Natural killer cell (primary cell): ENCODE measurements around the gene ANKH. TPM values are rescaled to one million over a fixed set of nuclear protein-coding genes. Genes with fewer than 3 reads are reported as not detected.

Experiments
- ATAC-seq, 3 donors: fragments of 150-1000 bp in 2 of 3; fragments of 200-7000 bp in 1 of 3; cut with Tn5 transposase; 1 replicate in 1 of 3; 2 replicates in 2 of 3; pipeline ENCODE4 v1.10.0; 2021; ENCODE audit warnings: mild to moderate bottlenecking in 2 of 3, moderate library complexity in 2 of 3
- DNase-seq, 2 donors: peaks; one replicate each; pipeline versions ENCODE4 v3.0.0 to v3.0.0-alpha.2; 2013 to 2021; ENCODE audit warnings: mixed read lengths in 1 of 2
- H3K27ac ChIP-seq: one replicate; pipeline ENCODE4 v1.5.1; 2013; ENCODE audit warnings: mild to moderate bottlenecking, low read length
- H3K27me3 ChIP-seq: one replicate; pipeline ENCODE4 v1.6.1; 2013; ENCODE audit warnings: low read length; ENCODE audit not compliant: control insufficient read depth, insufficient read depth
- H3K36me3 ChIP-seq: one replicate; pipeline ENCODE4 v1.6.1; 2013; ENCODE audit warnings: low read length; ENCODE audit not compliant: control insufficient read depth, insufficient read depth
- H3K4me1 ChIP-seq: one replicate; pipeline ENCODE4 v1.6.1; 2013; ENCODE audit warnings: low read length; ENCODE audit not compliant: control insufficient read depth, insufficient read depth
- H3K4me3 ChIP-seq: one replicate; pipeline ENCODE4 v1.5.1; 2013; ENCODE audit warnings: low read length
- H3K9me3 ChIP-seq: one replicate; pipeline ENCODE4 v1.6.1; 2013; ENCODE audit warnings: low read length; ENCODE audit not compliant: control insufficient read depth, insufficient read depth
- H3K27ac Mint-ChIP-seq, 2 donors: one replicate each; pipeline ENCODE4 v1.8.0; 2022; ENCODE audit warnings: mild to moderate bottlenecking in 2 of 2, mixed read lengths in 2 of 2, moderate library complexity in 1 of 2
- H3K27me3 Mint-ChIP-seq, 2 donors: one replicate each; pipeline ENCODE4 v1.8.0; 2022; ENCODE audit warnings: low read depth in 2 of 2, mixed read lengths in 2 of 2
- H3K36me3 Mint-ChIP-seq: one replicate; pipeline ENCODE4 v1.8.0; 2022; ENCODE audit warnings: mixed read lengths
- H3K4me1 Mint-ChIP-seq, 2 donors: one replicate each; pipeline ENCODE4 v1.8.0; 2022; ENCODE audit warnings: mixed read lengths in 2 of 2
- H3K4me3 Mint-ChIP-seq: one replicate; pipeline ENCODE4 v1.8.0; 2022; ENCODE audit warnings: mild to moderate bottlenecking, moderate library complexity, mixed read lengths
- H3K9me3 Mint-ChIP-seq, 2 donors: one replicate each; pipeline ENCODE4 v1.8.0; 2022; ENCODE audit warnings: mixed read lengths in 2 of 2
- CTCF ChIP-seq: fragments of 200-600 bp; IDR thresholded peaks from one replicate; pipeline ENCODE4 v1.8.0; 2022; ENCODE audit warnings: antibody characterized with exemption
- WGBS: methylation state at CpG from one replicate; pipeline ENCODE4 v1.1.7; 2013; ENCODE audit warnings: missing lambda C conversion rate; ENCODE audit not compliant: insufficient coverage; 5-methylcytosine and 5-hydroxymethylcytosine counted together
- intact Hi-C: fragments of 100-400 bp; cut with micrococcal nuclease; formaldehyde crosslinking; loops from one replicate; pipeline ENCODE4 v1.14.2; 2022
- total RNA-seq, 4 donors: library from RNA; stranded (reverse); fragments of 120-200 nt in 1 of 4; gene quantifications; one replicate each; pipeline versions ENCODE4 v1.2.3 to v1.2.4, GENCODE V29; 2013 to 2022

ANKH gene
- total RNA-seq, 3 donors from 2014 or later (not counting 1 experiment from before 2014, with no cell fraction given), result 52.9 to 78.0 (median 63.8) TPM

DNA sequence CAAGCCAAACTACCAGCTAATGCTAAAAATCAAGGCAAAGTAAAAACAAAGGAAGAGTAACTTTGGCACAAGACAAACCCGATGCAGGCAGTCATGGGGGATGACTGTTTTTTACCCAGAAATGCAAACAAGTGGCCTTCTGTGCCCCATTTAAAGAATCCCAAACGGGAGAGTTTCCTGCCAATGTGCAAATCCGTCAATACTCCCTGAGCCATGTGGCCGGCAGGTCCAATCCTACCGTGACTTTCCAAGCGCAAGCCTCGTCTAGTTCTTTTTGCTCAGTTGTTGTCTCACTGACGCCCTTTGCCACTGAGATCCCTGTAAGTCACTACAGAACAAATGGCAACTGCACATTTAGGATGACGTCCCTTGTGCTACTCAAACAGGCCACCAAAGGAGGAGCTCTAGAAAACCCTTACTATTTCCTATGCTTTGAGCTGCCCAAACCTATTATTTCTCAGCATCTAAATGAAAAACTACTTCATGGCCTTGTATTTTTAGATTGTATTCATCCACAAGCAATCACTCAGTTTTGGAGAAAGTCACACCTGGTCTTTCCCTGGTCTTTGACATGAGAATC is 163.7 kb downstream of the ANKH start:
- Mint-ChIP-seq H3K9me3 (no peaks in the 10 kb centered on the region), H3K27ac (peak overlapping the region; percentile 88 to 91), H3K4me1 (peaks cover 43 to 64% of the 10 kb centered on the region in 2 donors), H3K4me3 (no peak overlapping the region), H3K36me3 (peaks cover 15% of the 10 kb centered on the region), H3K27me3 (no peaks in the 10 kb centered on the region)
- no peak for ATAC-seq
- no peak overlapping the region for H3K27ac ChIP-seq
- H3K9me3 ChIP-seq, result no peaks in the 10 kb centered on the region
- no peak overlapping the region for H3K4me3 ChIP-seq
- H3K27me3 ChIP-seq, result no peaks in the 10 kb centered on the region
- 97% methylated on average over 9 of the region's 9 CpGs for WGBS
- DNase-seq, result peak in 1 of 2 donors; percentile 52
- no peak for TF ChIP-seq CTCF
- H3K4me1 ChIP-seq, result peaks cover 24% of the 10 kb centered on the region
- H3K36me3 ChIP-seq, result peaks cover 41% of the 10 kb centered on the region
- intact Hi-C loops, result loop anchor here (5.0 kb wide), 1 partner anchor 41 kb away; no protein-coding TSS in a partner anchor

DNA sequence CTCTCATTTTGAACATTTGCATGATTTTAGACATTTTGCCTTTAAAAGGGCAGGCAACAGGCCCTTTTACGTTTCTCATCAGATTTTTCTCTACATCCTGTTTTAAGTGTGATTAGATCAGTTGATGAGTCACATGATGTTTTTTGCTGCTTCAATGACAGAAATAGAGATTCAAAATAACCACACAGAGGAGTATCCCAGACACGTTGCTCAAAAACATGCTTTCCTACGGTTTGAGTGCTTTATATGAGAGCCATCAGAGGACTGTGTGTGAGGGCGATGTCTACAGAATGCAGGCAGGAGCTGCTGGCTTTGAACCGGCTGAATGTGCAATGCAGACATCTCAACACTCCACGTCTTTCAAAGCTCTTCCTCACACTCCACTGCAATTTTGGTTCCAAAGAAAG is 165.0 kb downstream of the ANKH start:
- no peak for TF ChIP-seq CTCF
- H3K27me3 ChIP-seq, result no peaks in the 10 kb centered on the region
- Mint-ChIP-seq H3K27me3 (no peaks in the 10 kb centered on the region), H3K36me3 (peaks cover 8% of the 10 kb centered on the region), H3K27ac (peak overlapping the region; percentile 88 to 91), H3K9me3 (no peaks in the 10 kb centered on the region), H3K4me3 (peak overlapping the region; percentile 79), H3K4me1 (peaks cover 50 to 65% of the 10 kb centered on the region in 2 donors)
- peaks cover 37% of the 10 kb centered on the region for H3K4me1 ChIP-seq
- WGBS, result 17% methylated on average over 3 of the region's 6 CpGs
- intact Hi-C loops, result loop anchor here (5.0 kb wide), 1 partner anchor 39 kb away; no protein-coding TSS in a partner anchor
- H3K4me3 ChIP-seq, result no peak overlapping the region
- H3K9me3 ChIP-seq, result no peaks in the 10 kb centered on the region
- ATAC-seq, result peak; percentile 64 to 88 (median 75)
- DNase-seq, result peak in 1 of 2 donors; percentile 81
- peaks cover 30% of the 10 kb centered on the region for H3K36me3 ChIP-seq
- H3K27ac ChIP-seq, result peak overlapping the region; percentile 59

GRCh38 chr5:14705556-14705955 is 166.0 kb downstream of the ANKH start:
- Histone ChIP-seq H3K9me3 (no peaks in the 10 kb centered on the region), H3K36me3 (peaks cover 21% of the 10 kb centered on the region), H3K4me1 (peaks cover 46% of the 10 kb centered on the region), H3K4me3 (no peak overlapping the region), H3K27me3 (no peaks in the 10 kb centered on the region), H3K27ac (peak overlapping the region; percentile 59)
- H3K36me3 Mint-ChIP-seq, result peaks cover 4% of the 10 kb centered on the region
- no peaks in the 10 kb centered on the region for H3K27me3 Mint-ChIP-seq
- H3K9me3 Mint-ChIP-seq, result no peaks in the 10 kb centered on the region
- WGBS, result 98% methylated on average over 7 of the region's 8 CpGs
- ATAC-seq (no peak), DNase-seq (no peak)
- intact Hi-C loops, result loop anchor here (5.0 kb wide), 1 partner anchor 38 kb away; no protein-coding TSS in a partner anchor
- no peak overlapping the region for H3K4me3 Mint-ChIP-seq
- TF ChIP-seq CTCF, result no peak
- peaks cover 58 to 75% of the 10 kb centered on the region in 2 donors for H3K4me1 Mint-ChIP-seq
- H3K27ac Mint-ChIP-seq, result peak overlapping the region; percentile 88 to 91
